GM06990 (cell line): ENCODE measurements around the gene MARK1.
A peak's percentile ranks its signal among the peaks of the same experiment; 100 is the strongest.

ENCODE experiments used
- DNase-seq: peaks from one replicate; pipeline ENCODE4 v3.0.0-alpha.2; 2011; ENCODE audit not compliant: insufficient read length; ENCODE audit errors: extremely low read depth
- H3K27me3 ChIP-seq: replicated peaks from 2 replicates; pipeline ENCODE4 v1.6.0; 2011; ENCODE audit warnings: low read length; ENCODE audit not compliant: control insufficient read depth, insufficient read depth
- H3K36me3 ChIP-seq: 2 replicates; pipeline ENCODE4 v1.5.1; 2011; ENCODE audit warnings: low read length; ENCODE audit not compliant: control insufficient read depth, insufficient read depth
- H3K4me3 ChIP-seq: replicated peaks from 2 replicates; pipeline ENCODE4 v1.5.1; 2011; ENCODE audit warnings: low read depth, mild to moderate bottlenecking, control low read depth, low read length
- CTCF ChIP-seq: IDR thresholded peaks from 2 replicates; pipeline ENCODE4 v1.5.1; 2011; ENCODE audit warnings: low read length, control low read depth, mild to moderate bottlenecking, inconsistent platforms; ENCODE audit not compliant: insufficient read depth, poor library complexity, severe bottlenecking

Gene MARK1

GRCh38 chr1:220521778-220522177 lies 6.2 kb upstream of the MARK1 start:
- Histone ChIP-seq H3K27me3 (no peaks in the 10 kb centered on the region), H3K36me3 (no peaks in the 10 kb centered on the region), H3K4me3 (no peak overlapping the region)
- DNase-seq, result no peak
- no peak for TF ChIP-seq CTCF

GRCh38 chr1:220526294-220526693 lies 1.6 kb upstream of the MARK1 start:
- peaks cover 2% of the 10 kb centered on the region; the same call in 1 of the 2 replicates for H3K27me3 ChIP-seq
- TF ChIP-seq CTCF, result no peak
- H3K4me3 ChIP-seq, result no peak overlapping the region
- no peak for DNase-seq
- no peaks in the 10 kb centered on the region for H3K36me3 ChIP-seq

GRCh38 chr1:220527279-220527907 lies 543 bp upstream of the MARK1 start:
- no peak for TF ChIP-seq CTCF
- H3K27me3 ChIP-seq, result peaks cover 2% of the 10 kb centered on the region; the same call in 1 of the 2 replicates
- no peaks in the 10 kb centered on the region for H3K36me3 ChIP-seq
- H3K4me3 ChIP-seq, result peak overlapping the region; percentile 83
- DNase-seq, result peak; percentile 6

GRCh38 chr1:220528679-220529501 lies 954 bp downstream of the MARK1 start:
- peak; percentile 15 for DNase-seq

DNA sequence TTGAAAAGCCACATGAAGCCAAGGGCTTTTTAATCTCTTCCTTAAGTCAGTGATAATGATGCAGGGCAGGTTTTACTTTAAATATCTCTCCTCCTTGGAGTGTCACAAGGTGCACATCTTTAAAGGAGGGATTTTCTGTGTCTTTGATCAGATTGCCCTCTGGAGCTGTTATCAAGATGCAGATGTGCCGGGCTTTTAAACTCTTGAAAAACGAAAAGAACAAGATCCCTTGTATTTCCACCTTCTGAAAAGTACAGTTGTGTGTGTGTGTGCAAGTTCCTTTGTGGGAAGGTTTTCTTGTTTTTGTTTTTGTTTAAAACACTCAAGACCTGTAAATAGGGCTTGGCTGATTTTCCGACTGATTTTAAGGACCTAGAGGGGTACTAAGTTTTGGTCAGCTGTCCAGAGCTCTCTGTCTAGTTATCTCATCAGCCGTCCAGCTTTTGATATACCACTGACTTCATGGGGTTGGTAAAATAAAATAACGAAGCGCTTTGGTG lies 1.6 kb downstream of the MARK1 start:
- H3K27me3 ChIP-seq, result peaks cover 2% of the 10 kb centered on the region; the same call in 1 of the 2 replicates
- no peak for TF ChIP-seq CTCF
- peak overlapping the region; percentile 83 for H3K4me3 ChIP-seq
- no peaks in the 10 kb centered on the region for H3K36me3 ChIP-seq
- DNase-seq, result no peak

More at GRCh38 chr1:220528679-220529501, 954 bp downstream of the MARK1 start:
- Histone ChIP-seq H3K36me3 (no peaks in the 10 kb centered on the region), H3K4me3 (peak overlapping the region; percentile 83), H3K27me3 (peaks cover 2% of the 10 kb centered on the region; the same call in 1 of the 2 replicates)
- no peak for TF ChIP-seq CTCF
